ENCODE results near the gene TTC32.
A peak's percentile ranks its signal among the peaks of the same experiment; 100 is the strongest.
"Not testable (repeated sequence)": the region's sequence is repeated elsewhere in the genome, so short reads cannot be mapped to it uniquely, and the experiment has no call there.

TTC32 gene

DNA sequence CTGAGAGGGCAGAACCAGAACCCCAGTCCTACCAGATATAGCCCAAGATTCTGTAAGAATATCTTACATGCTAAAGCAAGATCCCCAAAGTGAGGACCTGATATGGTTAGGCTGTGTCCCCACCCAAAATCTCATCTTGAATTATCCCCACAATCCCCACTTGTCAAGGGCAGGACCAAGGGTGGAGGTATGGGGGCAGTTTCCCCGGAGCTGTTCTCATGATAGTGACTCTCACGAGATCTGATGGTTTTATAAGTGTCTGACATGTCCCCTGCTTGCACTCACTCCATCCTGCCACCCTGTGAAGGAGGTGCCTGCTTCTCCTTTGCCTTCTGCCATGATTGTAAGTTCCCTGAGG, 19.9 kb downstream of the TTC32 start:
- TF ChIP-seq Cebpa-rat (IDR thresholded peaks at IDR 0.05), result no peak
- no peak overlapping the region for H3K9ac ChIP-seq
- no peaks in the 10 kb centered on the region for H3K27me3 ChIP-seq
- H3K4me1 ChIP-seq, result peaks cover 0 to 31% (median 4%) of the 10 kb centered on the region in 10 experiments; a peak in 11 of 20 replicates
- no peaks in the 10 kb centered on the region; a peak in 2 of 22 replicates for H3K9me3 ChIP-seq (replicated peaks in 1 of 11)
- H4K20me1 ChIP-seq, result no peaks in the 10 kb centered on the region
- H3K27ac ChIP-seq, result no peak overlapping the region
- H3K4me2 ChIP-seq, result peak overlapping the region in 3 of 11 experiments; percentile 8 to 34 (median 8); a peak in 3 of 22 replicates
- no peaks in the 10 kb centered on the region; a peak in 1 of 22 replicates for H3K36me3 ChIP-seq
- no peak overlapping the region for H3K4me3 ChIP-seq

DNA sequence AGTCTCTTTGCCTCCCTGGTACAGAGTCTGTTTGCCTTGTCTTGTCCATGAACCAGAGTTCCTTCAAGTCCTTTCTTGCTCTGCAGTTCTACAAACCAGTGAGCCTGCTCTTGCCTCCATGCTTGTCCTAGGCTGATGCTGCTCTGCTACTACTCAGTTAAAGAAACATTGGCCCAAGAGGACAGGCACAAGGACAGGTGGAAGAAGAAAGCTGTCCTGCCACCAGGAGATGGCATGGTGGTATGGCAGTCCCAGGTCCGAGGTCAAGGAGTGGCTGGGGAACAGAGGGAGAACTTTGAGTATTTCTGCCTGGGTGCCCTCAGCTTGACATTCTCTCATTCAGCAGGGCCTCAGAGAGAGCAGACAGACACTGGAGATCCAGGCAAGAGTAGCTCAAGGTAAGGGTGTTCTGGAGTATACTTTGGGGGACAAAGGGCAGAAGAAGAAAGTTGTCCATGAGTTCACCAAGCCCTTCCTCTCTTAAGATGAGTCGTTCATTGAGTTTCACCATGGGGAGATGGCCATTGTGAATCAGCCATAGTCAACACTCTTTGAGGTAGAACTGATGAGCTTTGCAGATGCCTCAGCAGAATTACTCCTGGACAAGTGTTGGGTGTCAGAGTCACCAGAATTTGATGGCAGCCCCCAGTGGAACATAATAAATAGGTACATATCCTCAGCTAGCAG, 20.4 kb downstream of the TTC32 start:
- Histone ChIP-seq H3K4me1 (peaks cover 0 to 25% (median 3%) of the 10 kb centered on the region in 10 experiments; a peak in 11 of 20 replicates), H3K4me3 (no peak overlapping the region), H4K20me1 (no peaks in the 10 kb centered on the region), H3K27me3 (no peaks in the 10 kb centered on the region), H3K9ac (no peak overlapping the region), H3K36me3 (no peaks in the 10 kb centered on the region; a peak in 1 of 22 replicates), H3K27ac (no peak overlapping the region), H3K4me2 (peak overlapping the region in 3 of 11 experiments; percentile 8 to 34 (median 8); a peak in 4 of 22 replicates), H3K9me3 (replicated peaks in 1 of 11) (no peaks in the 10 kb centered on the region; a peak in 2 of 22 replicates)
- TF ChIP-seq Cebpa-rat (IDR thresholded peaks at IDR 0.05), result no peak

- not testable (repeated sequence) for H3K27ac ChIP-seq; H3K36me3 ChIP-seq; H4K20me1 ChIP-seq; H3K4me2 ChIP-seq; H3K9ac ChIP-seq; H3K27me3 ChIP-seq; H3K9me3 ChIP-seq (replicated peaks in 1 of 11); H3K4me3 ChIP-seq
- H3K4me1 ChIP-seq, result peaks cover 0 to 17% (median 0%) of the 10 kb centered on the region in 10 experiments; a peak in 6 of 20 replicates
These were observed 21.6 kb downstream of the TTC32 start for GRCh38 chr2:19880191-19880590.

DNA sequence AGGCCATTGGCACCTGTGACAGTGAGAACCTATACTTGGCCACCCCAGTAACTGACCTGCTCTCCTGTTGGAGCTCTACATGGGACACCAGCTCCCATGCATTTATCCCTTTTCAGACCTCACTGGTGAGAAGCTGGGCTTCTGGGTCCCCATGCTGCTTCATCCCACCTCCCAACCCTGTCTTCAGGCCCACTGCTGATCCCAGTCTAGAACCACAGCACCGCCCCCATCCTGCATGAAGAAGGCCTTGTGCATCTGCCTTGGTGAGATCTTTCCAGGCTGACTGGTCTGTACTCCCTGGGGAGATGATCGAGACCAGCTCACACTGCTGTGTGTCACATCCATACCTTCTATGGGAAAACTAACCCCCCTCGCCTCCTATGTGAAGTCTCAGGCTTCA, 22.7 kb downstream of the TTC32 start:
- H3K4me3 ChIP-seq, result no peak overlapping the region
- TF ChIP-seq Cebpa-rat (IDR thresholded peaks at IDR 0.05), result no peak
- H4K20me1 ChIP-seq, result no peaks in the 10 kb centered on the region
- no peaks in the 10 kb centered on the region; a peak in 1 of 22 replicates for H3K36me3 ChIP-seq
- no peaks in the 10 kb centered on the region; a peak in 2 of 22 replicates for H3K9me3 ChIP-seq (replicated peaks in 1 of 11)
- H3K27ac ChIP-seq, result no peak overlapping the region
- no peaks in the 10 kb centered on the region for H3K27me3 ChIP-seq
- no peak overlapping the region for H3K4me2 ChIP-seq
- no peak overlapping the region for H3K9ac ChIP-seq
- H3K4me1 ChIP-seq, result peaks cover 0 to 17% (median 0%) of the 10 kb centered on the region in 10 experiments; a peak in 6 of 20 replicates

DNA sequence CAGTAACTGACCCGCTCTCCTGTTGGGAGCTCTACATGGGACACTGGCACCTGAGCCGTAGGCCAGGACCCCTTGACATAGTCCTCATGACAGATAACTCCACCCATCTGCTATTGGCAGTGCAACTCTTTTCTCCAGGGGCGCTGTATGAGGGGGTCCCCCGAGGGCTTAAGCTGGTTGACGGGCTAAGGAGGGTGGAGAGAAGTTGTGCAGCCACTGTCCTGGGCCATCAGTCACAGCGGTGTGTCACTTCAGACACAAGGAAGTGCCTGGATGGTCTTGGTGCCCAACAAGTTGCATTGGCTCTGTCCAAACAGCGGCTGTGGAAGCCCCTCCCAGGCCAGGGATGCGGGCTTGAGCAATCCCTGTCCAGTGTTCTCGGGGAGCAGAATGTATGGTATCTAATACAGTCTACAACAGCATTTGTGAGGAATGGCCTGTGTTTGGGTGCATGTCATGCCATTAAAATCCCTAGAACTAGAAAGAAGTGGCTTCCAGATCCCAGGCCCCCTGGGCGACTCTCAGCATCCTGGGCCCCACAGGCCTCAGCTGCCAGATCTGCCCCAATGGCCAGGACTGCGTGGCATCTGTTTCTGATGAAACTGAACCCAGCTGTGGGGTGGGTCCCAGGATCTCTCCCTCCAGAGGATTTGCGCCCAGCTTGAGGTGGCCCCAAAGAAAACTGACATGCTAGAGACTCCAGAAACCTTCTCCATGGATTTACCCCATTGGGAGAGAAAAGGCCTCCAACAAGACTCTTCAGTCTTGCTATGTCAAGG, 23.3 kb downstream of the TTC32 start:
- H3K4me1 ChIP-seq, result peaks cover 0 to 17% (median 0%) of the 10 kb centered on the region in 10 experiments; a peak in 6 of 20 replicates
- H3K4me3 ChIP-seq, result no peak overlapping the region
- no peaks in the 10 kb centered on the region; a peak in 2 of 22 replicates for H3K9me3 ChIP-seq (replicated peaks in 1 of 11)
- H3K4me2 ChIP-seq, result no peak overlapping the region
- no peak for TF ChIP-seq Cebpa-rat (IDR thresholded peaks at IDR 0.05)
- H3K27me3 ChIP-seq, result no peaks in the 10 kb centered on the region
- no peak overlapping the region for H3K27ac ChIP-seq
- H3K36me3 ChIP-seq, result no peaks in the 10 kb centered on the region; a peak in 1 of 22 replicates
- H3K9ac ChIP-seq, result no peak overlapping the region
- no peaks in the 10 kb centered on the region for H4K20me1 ChIP-seq

DNA sequence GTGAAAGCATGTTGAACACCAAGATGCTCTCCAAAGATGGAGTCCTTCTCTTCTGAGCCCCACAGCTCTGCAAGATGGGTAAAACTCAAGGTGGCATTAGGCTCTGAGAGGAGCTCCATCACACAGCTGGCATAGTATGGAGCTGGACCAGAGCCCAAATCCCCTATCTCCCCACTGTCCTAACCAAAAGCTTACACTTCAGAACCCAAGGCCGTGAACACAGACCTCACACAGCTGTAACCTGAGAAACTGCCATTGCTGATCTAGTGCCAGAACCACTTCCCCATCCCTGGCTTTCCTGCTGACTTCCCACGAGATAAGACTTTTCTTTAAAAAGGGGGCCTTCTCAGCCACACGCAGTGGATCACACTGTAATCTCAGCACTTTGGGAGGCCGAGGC, 25.0 kb downstream of the TTC32 start:
- Histone ChIP-seq H3K36me3 (no peaks in the 10 kb centered on the region; a peak in 1 of 22 replicates), H4K20me1 (no peaks in the 10 kb centered on the region), H3K4me1 (peaks cover 0 to 7% (median 0%) of the 10 kb centered on the region in 10 experiments; a peak in 6 of 20 replicates), H3K4me3 (no peak overlapping the region), H3K27me3 (no peaks in the 10 kb centered on the region), H3K9ac (no peak overlapping the region), H3K4me2 (no peak overlapping the region), H3K27ac (no peak overlapping the region), H3K9me3 (replicated peaks in 1 of 11) (no peaks in the 10 kb centered on the region; a peak in 2 of 22 replicates)
- TF ChIP-seq Cebpa-rat (IDR thresholded peaks at IDR 0.05), result no peak

- Histone ChIP-seq H3K27me3 (no peaks in the 10 kb centered on the region; a peak in 1 of 22 replicates), H3K27ac (no peak overlapping the region), H3K4me2 (no peak overlapping the region), H3K36me3 (no peaks in the 10 kb centered on the region; a peak in 1 of 22 replicates), H3K9ac (no peak overlapping the region), H3K9me3 (replicated peaks in 1 of 11) (no peaks in the 10 kb centered on the region; a peak in 1 of 22 replicates), H3K4me1 (peaks cover 0 to 3% (median 0%) of the 10 kb centered on the region in 10 experiments; a peak in 2 of 20 replicates), H4K20me1 (no peaks in the 10 kb centered on the region), H3K4me3 (no peak overlapping the region)
- TF ChIP-seq Cebpa-rat (IDR thresholded peaks at IDR 0.05), result no peak
These were observed 26.5 kb downstream of the TTC32 start for GRCh38 chr2:19875280-19875679.

DNA sequence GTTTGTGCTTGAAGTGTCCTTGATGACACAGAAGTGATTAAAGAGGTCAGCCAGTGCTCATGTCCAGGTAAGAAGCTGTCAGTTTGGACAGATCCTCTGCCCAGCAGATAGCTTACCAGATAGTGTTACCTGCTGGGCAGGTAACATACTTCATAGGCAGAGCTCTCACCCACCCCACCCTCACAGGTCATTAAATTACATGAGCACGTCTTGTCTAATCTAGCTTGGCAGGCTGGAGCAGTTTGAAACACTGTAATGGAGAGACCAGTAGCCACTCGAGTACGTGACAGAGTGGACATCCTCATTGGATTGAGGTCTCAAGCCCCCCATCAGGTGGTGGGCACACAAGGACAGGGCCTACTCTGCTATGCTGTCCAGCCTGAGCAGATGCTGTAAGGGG, 27.1 kb downstream of the TTC32 start:
- Histone ChIP-seq H3K4me1 (peaks cover 0 to 3% (median 0%) of the 10 kb centered on the region in 10 experiments; a peak in 2 of 20 replicates), H3K4me3 (no peak overlapping the region), H3K27me3 (peaks cover 0 to 1% (median 0%) of the 10 kb centered on the region in 11 experiments; a peak in 3 of 22 replicates), H3K36me3 (no peaks in the 10 kb centered on the region; a peak in 1 of 22 replicates), H4K20me1 (no peaks in the 10 kb centered on the region), H3K4me2 (no peak overlapping the region), H3K9me3 (replicated peaks in 1 of 11) (no peaks in the 10 kb centered on the region; a peak in 1 of 22 replicates), H3K27ac (no peak overlapping the region), H3K9ac (no peak overlapping the region)
- no peak for TF ChIP-seq Cebpa-rat (IDR thresholded peaks at IDR 0.05)

GRCh38 chr2:19873014-19873413, 28.8 kb downstream of the TTC32 start:
- Histone ChIP-seq H3K4me1 (peaks cover 0 to 5% (median 0%) of the 10 kb centered on the region in 10 experiments; a peak in 1 of 20 replicates), H3K4me3 (no peak overlapping the region), H3K4me2 (no peak overlapping the region), H3K27ac (no peak overlapping the region), H3K27me3 (peaks cover 0 to 18% (median 14%) of the 10 kb centered on the region in 11 experiments; a peak in 14 of 22 replicates), H4K20me1 (no peaks in the 10 kb centered on the region), H3K9ac (no peak overlapping the region), H3K36me3 (no peaks in the 10 kb centered on the region), H3K9me3 (replicated peaks in 1 of 11) (no peaks in the 10 kb centered on the region)
- no peak for TF ChIP-seq Cebpa-rat (IDR thresholded peaks at IDR 0.05)
